Astrocyte (in vitro differentiated cells and primary cell): Measurements from ENCODE around the gene HSD17B12. TPM values are rescaled to one million over a fixed set of nuclear protein-coding genes. Genes with fewer than 3 reads are reported as not detected.

ENCODE experiments used
- DNase-seq: peaks from one replicate; pipeline ENCODE4 v3.0.0-alpha.2; 2010; ENCODE audit warnings: low read depth
- FAIRE-seq: peaks from 2 replicates; lab custom pipeline; 2011; peaks lifted over from hg19 to GRCh38; lab: Jason Lieb, UNC
- H2AFZ ChIP-seq: 2 replicates; pipeline ENCODE4 v1.6.0; 2012; ENCODE audit warnings: low read depth, low read length, inconsistent platforms
- H3K27ac ChIP-seq: 2 replicates; pipeline ENCODE4 v1.5.1; 2011; ENCODE audit warnings: low read depth, low read length, inconsistent platforms
- H3K27me3 ChIP-seq: 2 replicates; pipeline ENCODE4 v1.6.0; 2011; ENCODE audit warnings: low read length, inconsistent platforms; ENCODE audit not compliant: insufficient read depth
- H3K36me3 ChIP-seq: 2 replicates; pipeline ENCODE4 v1.5.1; 2011; ENCODE audit warnings: low read length, inconsistent platforms; ENCODE audit not compliant: insufficient read depth
- H3K4me1 ChIP-seq: 2 replicates; pipeline ENCODE4 v1.5.1; 2011; ENCODE audit warnings: low read length, inconsistent platforms; ENCODE audit not compliant: insufficient read depth
- H3K4me2 ChIP-seq: 2 replicates; pipeline ENCODE4 v1.6.0; 2012; ENCODE audit warnings: low read length, inconsistent platforms
- H3K4me3 ChIP-seq: 2 replicates; pipeline ENCODE4 v1.5.1; 2011; ENCODE audit warnings: low read depth, mild to moderate bottlenecking, low read length, inconsistent platforms; ENCODE audit not compliant: insufficient read depth
- H3K79me2 ChIP-seq: 2 replicates; pipeline ENCODE4 v1.6.0; 2012; ENCODE audit warnings: mild to moderate bottlenecking, low read length, inconsistent platforms; ENCODE audit not compliant: insufficient read depth
- H3K9ac ChIP-seq: 2 replicates; pipeline ENCODE4 v1.6.0; 2012; ENCODE audit warnings: mild to moderate bottlenecking, low read length, inconsistent platforms
- H3K9me3 ChIP-seq: 2 replicates; pipeline ENCODE4 v1.5.1; 2012; ENCODE audit warnings: low read depth, mild to moderate bottlenecking, low read length, inconsistent platforms; ENCODE audit not compliant: insufficient read depth
- H4K20me1 ChIP-seq: 2 replicates; pipeline ENCODE4 v1.6.0; 2012; ENCODE audit warnings: low read length, inconsistent platforms; ENCODE audit not compliant: insufficient read depth
- H3K27ac Mint-ChIP-seq: one replicate; pipeline ENCODE4 v1.8.0; 2021; ENCODE audit warnings: mild to moderate bottlenecking, mixed read lengths; ENCODE audit not compliant: unreplicated experiment
- H3K27me3 Mint-ChIP-seq: one replicate; pipeline ENCODE4 v1.8.0; 2021; ENCODE audit warnings: low read depth, mixed read lengths; ENCODE audit not compliant: unreplicated experiment
- H3K36me3 Mint-ChIP-seq: one replicate; pipeline ENCODE4 v1.8.0; 2021; ENCODE audit warnings: low read depth, mixed read lengths; ENCODE audit not compliant: unreplicated experiment
- H3K4me1 Mint-ChIP-seq: one replicate; pipeline ENCODE4 v1.8.0; 2021; ENCODE audit warnings: low read depth, mixed read lengths; ENCODE audit not compliant: unreplicated experiment
- H3K4me3 Mint-ChIP-seq: one replicate; pipeline ENCODE4 v1.8.0; 2021; ENCODE audit warnings: mild to moderate bottlenecking, moderate library complexity, mixed read lengths; ENCODE audit not compliant: unreplicated experiment
- H3K9me3 Mint-ChIP-seq: one replicate; pipeline ENCODE4 v1.8.0; 2021; ENCODE audit warnings: mild to moderate bottlenecking, mixed read lengths; ENCODE audit not compliant: unreplicated experiment
- CTCF ChIP-seq: IDR thresholded peaks from 2 replicates; pipeline ENCODE4 v1.5.1; 2011; ENCODE audit warnings: low read depth, mild to moderate bottlenecking, inconsistent platforms, low read length, moderate library complexity; ENCODE audit not compliant: insufficient read depth
- EZH2 ChIP-seq: IDR thresholded peaks from 2 replicates; pipeline ENCODE4 v1.6.1; 2012; ENCODE audit warnings: mild to moderate bottlenecking, low read length, inconsistent platforms; ENCODE audit not compliant: insufficient read depth
- total RNA-seq: library from RNA; stranded (reverse); gene quantifications from 2 replicates; pipeline ENCODE4 v1.2.1, GENCODE V29; 2021

The HSD17B12 gene
- total RNA-seq, 1 donor from 2014 or later = 132 TPM

- H3K4me3 Mint-ChIP-seq = no peak overlapping the region
- DNase-seq (no peak), FAIRE-seq (no peak)
- peaks cover 62% of the 10 kb centered on the region for H4K20me1 ChIP-seq
- H3K4me2 ChIP-seq = no peak overlapping the region
- no peak overlapping the region for H3K4me3 ChIP-seq
- H3K36me3 Mint-ChIP-seq = peaks cover 6% of the 10 kb centered on the region
- peaks cover 4% of the 10 kb centered on the region for H3K36me3 ChIP-seq
- H3K4me1 ChIP-seq = peaks cover 6% of the 10 kb centered on the region
- H3K27me3 Mint-ChIP-seq = no peaks in the 10 kb centered on the region
- H3K4me1 Mint-ChIP-seq = peaks cover 9% of the 10 kb centered on the region
- H3K9ac ChIP-seq = no peak overlapping the region
- no peaks in the 10 kb centered on the region for H3K27me3 ChIP-seq
- no peaks in the 10 kb centered on the region for H3K9me3 ChIP-seq
- H3K9me3 Mint-ChIP-seq = no peaks in the 10 kb centered on the region
- H3K27ac ChIP-seq = no peak overlapping the region
- TF ChIP-seq CTCF (no peak), EZH2 (no peak)
- H2AFZ ChIP-seq = no peak overlapping the region
- H3K79me2 ChIP-seq = peaks cover 92% of the 10 kb centered on the region
- H3K27ac Mint-ChIP-seq = no peak overlapping the region
These were observed 7.9 kb downstream of the HSD17B12 start for GRCh38 chr11:43688394-43688793.

DNA sequence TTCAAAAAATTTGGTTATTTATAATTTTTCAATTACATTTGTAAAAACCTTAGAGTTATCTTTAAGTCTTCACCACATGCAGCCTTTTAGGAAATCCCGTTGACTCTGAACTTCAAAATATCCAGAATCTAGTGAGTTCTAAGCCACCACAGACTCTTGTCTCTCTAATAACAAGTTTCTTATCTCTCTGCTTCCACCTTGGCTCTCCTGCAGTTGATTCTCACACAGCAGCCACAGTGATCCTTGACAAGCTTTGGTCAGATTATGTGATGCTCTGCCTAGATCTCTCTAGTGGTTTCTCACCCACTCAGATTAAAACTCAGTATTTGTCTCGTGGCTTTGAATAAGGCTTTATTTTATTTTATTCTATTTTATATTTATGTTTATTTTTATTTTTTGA, 8.6 kb downstream of the HSD17B12 start:
- Histone ChIP-seq H4K20me1 (peaks cover 69% of the 10 kb centered on the region), H3K79me2 (peaks cover 92% of the 10 kb centered on the region)

More for the DNA sequence above, 8.6 kb downstream of the HSD17B12 start:
- TF ChIP-seq CTCF = no peak
- Mint-ChIP-seq H3K36me3 (peaks cover 6% of the 10 kb centered on the region), H3K4me1 (peaks cover 9% of the 10 kb centered on the region), H3K27ac (no peak overlapping the region), H3K4me3 (no peak overlapping the region), H3K9me3 (no peaks in the 10 kb centered on the region), H3K27me3 (no peaks in the 10 kb centered on the region)
- DNase-seq = no peak
- Histone ChIP-seq H3K36me3 (no peaks in the 10 kb centered on the region), H3K27me3 (no peaks in the 10 kb centered on the region), H3K9ac (no peak overlapping the region), H3K9me3 (no peaks in the 10 kb centered on the region), H3K27ac (no peak overlapping the region), H3K4me2 (no peak overlapping the region), H3K4me3 (no peak overlapping the region), H2AFZ (no peak overlapping the region), H3K4me1 (peaks cover 6% of the 10 kb centered on the region)
- FAIRE-seq = no peak
